ENCODE measurements around the gene PGP. TPM values are rescaled to one million over a fixed set of nuclear protein-coding genes. Genes with fewer than 3 reads are reported as not detected.

The PGP gene
- total RNA-seq, 2 donors from 2014 or later: 9.1 to 19.5 TPM

DNA sequence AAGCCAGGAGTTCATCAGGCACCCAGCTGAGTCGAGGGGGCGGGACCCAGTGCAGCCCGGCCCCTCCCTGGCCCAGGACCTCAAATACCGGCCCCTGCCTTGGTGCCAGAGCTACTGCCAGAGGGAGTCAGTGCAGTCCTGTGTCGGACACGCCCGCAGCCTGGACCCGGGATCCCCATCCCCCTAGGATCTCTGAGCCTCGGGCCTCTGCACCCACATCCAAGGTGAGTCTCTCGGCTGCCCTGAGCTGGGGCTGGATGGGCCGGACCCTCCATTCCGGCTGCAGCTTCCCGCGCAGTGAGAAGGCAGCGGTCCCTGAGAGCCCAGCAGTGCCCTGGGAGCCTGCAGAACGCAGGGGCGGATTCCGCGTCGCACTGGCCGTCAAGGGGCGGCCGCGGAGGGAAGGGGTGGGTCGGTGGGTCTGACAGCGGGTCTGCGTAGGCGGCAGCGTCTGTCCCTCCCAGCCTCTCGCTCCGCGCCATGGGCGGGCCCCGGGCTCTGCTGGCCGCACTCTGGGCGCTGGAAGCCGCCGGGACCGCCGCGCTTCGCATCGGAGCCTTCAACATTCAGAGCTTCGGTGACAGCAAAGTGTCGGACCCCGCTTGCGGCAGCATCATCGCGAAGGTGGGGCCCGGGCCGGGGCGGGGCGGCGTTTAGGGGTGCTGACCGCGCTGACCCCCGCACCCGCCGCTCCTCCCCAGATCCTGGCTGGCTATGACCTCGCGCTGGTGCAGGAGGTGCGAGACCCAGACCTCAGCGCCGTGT, 21.9 kb upstream of the PGP start, which contains the start of gene DNASE1L2:
DNASE1L2 (plus strand) TSS at position 108 of the 765 bp plus-strand sequence; CDS start at position 481, 373 bp downstream.
- Histone ChIP-seq H3K4me1 (ENCODE audit: control insufficient read depth in 1 of 2, low read depth in 2 of 2) (peaks cover 10 to 14% of the 10 kb centered on the region in 2 donors), H3K4me3 (peak within 1 kb of the TSS; percentile 57), H3K9me3 (no peaks in the 10 kb centered on the region), H3K36me3 (peaks cover 42% of the 10 kb centered on the region), H3K27me3 (replicated peaks; ENCODE audit: insufficient read depth) (no peaks in the 10 kb centered on the region), H3K27ac (no peak within 1 kb of the TSS)
- TF ChIP-seq, protein P1, sequence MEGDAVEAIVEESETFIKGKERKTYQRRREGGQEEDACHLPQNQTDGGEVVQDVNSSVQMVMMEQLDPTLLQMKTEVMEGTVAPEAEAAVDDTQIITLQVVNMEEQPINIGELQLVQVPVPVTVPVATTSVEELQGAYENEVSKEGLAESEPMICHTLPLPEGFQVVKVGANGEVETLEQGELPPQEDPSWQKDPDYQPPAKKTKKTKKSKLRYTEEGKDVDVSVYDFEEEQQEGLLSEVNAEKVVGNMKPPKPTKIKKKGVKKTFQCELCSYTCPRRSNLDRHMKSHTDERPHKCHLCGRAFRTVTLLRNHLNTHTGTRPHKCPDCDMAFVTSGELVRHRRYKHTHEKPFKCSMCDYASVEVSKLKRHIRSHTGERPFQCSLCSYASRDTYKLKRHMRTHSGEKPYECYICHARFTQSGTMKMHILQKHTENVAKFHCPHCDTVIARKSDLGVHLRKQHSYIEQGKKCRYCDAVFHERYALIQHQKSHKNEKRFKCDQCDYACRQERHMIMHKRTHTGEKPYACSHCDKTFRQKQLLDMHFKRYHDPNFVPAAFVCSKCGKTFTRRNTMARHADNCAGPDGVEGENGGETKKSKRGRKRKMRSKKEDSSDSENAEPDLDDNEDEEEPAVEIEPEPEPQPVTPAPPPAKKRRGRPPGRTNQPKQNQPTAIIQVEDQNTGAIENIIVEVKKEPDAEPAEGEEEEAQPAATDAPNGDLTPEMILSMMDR (IDR thresholded peaks at IDR 0.05): no peak
- DNase-seq (ENCODE audit: low spot score) (no peak), ATAC-seq (ENCODE audit: insufficient number of reproducible peaks, low FRiP score, low read depth) (no peak)

DNA sequence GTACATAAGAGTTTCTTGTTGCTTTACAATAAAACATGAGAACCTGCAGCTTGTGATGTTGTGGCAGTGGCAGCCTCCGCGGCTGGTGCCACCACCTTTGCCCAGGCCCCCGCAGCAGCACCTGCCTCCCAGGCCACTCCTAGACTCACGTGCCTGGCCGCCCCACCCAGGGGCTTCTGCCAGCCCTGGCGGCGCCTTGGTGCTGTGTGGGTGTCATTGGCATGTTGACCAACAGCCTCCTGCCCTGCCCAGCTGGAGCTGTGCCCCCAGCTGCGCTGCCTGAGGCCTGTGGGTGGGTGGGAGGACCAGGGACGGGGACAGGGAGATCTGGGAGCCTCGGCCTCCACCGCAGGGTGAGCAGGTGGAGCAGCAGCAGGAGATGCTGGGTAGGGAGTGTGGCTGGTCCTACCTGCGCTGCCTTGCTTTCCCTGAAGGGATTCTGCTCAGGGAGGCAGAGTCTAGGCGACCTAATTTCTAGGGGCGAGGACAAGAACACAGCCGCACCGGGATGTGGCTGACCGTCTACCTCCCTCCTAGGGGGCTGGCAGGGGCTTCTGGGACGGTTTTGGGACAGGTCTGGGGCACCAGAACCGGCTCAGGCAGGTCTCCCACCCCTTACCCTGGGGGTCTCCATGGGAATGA, 21.2 kb upstream of the PGP start:
- no peak for ATAC-seq (ENCODE audit: insufficient number of reproducible peaks, low FRiP score, low read depth)

DNA sequence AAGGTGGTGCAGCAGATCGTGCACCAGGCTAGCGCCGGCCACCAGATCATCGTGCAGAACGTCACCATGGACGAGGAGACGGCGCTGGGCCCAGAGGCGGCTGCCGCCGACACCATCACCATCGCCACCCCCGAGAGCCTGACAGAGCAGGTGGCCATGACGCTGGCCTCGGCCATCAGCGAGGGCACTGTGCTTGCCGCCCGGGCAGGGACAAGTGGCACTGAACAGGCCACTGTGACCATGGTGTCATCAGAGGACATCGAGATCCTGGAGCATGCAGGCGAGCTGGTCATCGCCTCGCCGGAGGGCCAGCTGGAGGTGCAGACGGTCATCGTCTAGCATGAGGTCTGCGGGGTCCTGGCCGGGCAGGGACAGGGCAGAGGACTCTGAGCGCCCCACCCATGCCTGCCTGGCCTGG, 20.6 kb upstream of the PGP start:
- no peak overlapping the region for H3K4me3 ChIP-seq
- H3K4me1 ChIP-seq (ENCODE audit: control insufficient read depth in 1 of 2, low read depth in 2 of 2): peaks cover 10 to 14% of the 10 kb centered on the region in 2 donors
- no peaks in the 10 kb centered on the region for H3K27me3 ChIP-seq (replicated peaks; ENCODE audit: insufficient read depth)
- peaks cover 51% of the 10 kb centered on the region for H3K36me3 ChIP-seq
- H3K27ac ChIP-seq: no peak overlapping the region
- H3K9me3 ChIP-seq: no peaks in the 10 kb centered on the region
- no peak for DNase-seq (ENCODE audit: low spot score)
- no peak for ATAC-seq (ENCODE audit: insufficient number of reproducible peaks, low FRiP score, low read depth)
- TF ChIP-seq, protein P1 (IDR thresholded peaks at IDR 0.05): no peak

More for the DNA sequence above, 21.2 kb upstream of the PGP start:
- peaks cover 48% of the 10 kb centered on the region for H3K36me3 ChIP-seq
- H3K9me3 ChIP-seq: no peaks in the 10 kb centered on the region
- TF ChIP-seq, protein P1 (IDR thresholded peaks at IDR 0.05): no peak
- H3K27ac ChIP-seq: no peak overlapping the region
- no peaks in the 10 kb centered on the region for H3K27me3 ChIP-seq (replicated peaks; ENCODE audit: insufficient read depth)
- H3K4me1 ChIP-seq (ENCODE audit: control insufficient read depth in 1 of 2, low read depth in 2 of 2): peaks cover 10 to 14% of the 10 kb centered on the region in 2 donors
- no peak overlapping the region for H3K4me3 ChIP-seq
- no peak for DNase-seq (ENCODE audit: low spot score)

DNA sequence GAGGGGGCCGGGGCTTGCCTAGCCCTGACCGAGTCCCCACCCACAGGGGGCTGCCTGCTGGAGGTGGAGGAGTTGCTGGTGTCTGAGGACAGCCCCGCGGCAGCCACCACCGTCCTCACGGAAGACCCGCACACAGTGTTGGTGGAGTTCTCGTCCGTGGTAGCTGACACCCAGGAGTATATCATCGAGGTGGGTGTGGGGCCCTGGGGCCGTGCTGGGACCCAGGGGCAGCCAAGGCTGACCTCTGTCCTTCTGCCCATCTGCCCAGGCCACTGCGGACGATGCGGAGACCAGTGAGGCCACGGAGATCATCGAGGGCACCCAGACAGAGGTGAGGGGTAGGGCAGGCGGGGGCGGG, 20.2 kb upstream of the PGP start:
- no peaks in the 10 kb centered on the region for H3K9me3 ChIP-seq
- peaks cover 10 to 14% of the 10 kb centered on the region in 2 donors for H3K4me1 ChIP-seq (ENCODE audit: control insufficient read depth in 1 of 2, low read depth in 2 of 2)
- DNase-seq (ENCODE audit: low spot score) (no peak), ATAC-seq (ENCODE audit: insufficient number of reproducible peaks, low FRiP score, low read depth) (no peak)
- peaks cover 55% of the 10 kb centered on the region for H3K36me3 ChIP-seq
- H3K27me3 ChIP-seq (replicated peaks; ENCODE audit: insufficient read depth): no peaks in the 10 kb centered on the region
- no peak overlapping the region for H3K27ac ChIP-seq
- TF ChIP-seq, protein P1 (IDR thresholded peaks at IDR 0.05): no peak
- H3K4me3 ChIP-seq: no peak overlapping the region
